Cardiac fibroblast (primary cell): Measurements from ENCODE around the gene RABGGTA.

Experiments used
- DNase-seq, 2 donors: peaks; one replicate each; pipeline versions ENCODE4 v3.0.0 to v3.0.0-alpha.2; 2010; ENCODE audit warnings: low read depth in 2 of 2
- H3K4me3 ChIP-seq, 2 donors: replicated peaks in 1 of 2; 1 replicate in 1 of 2; 2 replicates in 1 of 2; pipeline ENCODE4 v1.5.1; 2011; ENCODE audit warnings: low read depth in 2 of 2, low read length in 2 of 2, mild to moderate bottlenecking in 2 of 2, moderate library complexity in 1 of 2
- CTCF ChIP-seq: IDR thresholded peaks from one replicate; pipeline ENCODE4 v1.5.1; 2011; ENCODE audit warnings: low read depth, mild to moderate bottlenecking, low read length, inconsistent platforms

Gene RABGGTA

GRCh38 chr14:24291446-24292117, 20.2 kb upstream of the RABGGTA start:
- no peak for TF ChIP-seq CTCF
- no peak overlapping the region for H3K4me3 ChIP-seq
- DNase-seq, result no peak

GRCh38 chr14:24290746-24291145, 19.3 kb upstream of the RABGGTA start:
- DNase-seq, result no peak
- TF ChIP-seq CTCF, result no peak
- no peak overlapping the region for H3K4me3 ChIP-seq

- no peak for TF ChIP-seq CTCF
- H3K4me3 ChIP-seq, result no peak overlapping the region
- no peak for DNase-seq
These were observed 18.4 kb upstream of the RABGGTA start for GRCh38 chr14:24289649-24290280.

- no peak for TF ChIP-seq CTCF
- no peak overlapping the region for H3K4me3 ChIP-seq
- no peak for DNase-seq
These were observed 15.6 kb upstream of the RABGGTA start for GRCh38 chr14:24286996-24287395.

GRCh38 chr14:24285351-24285750, 14.0 kb upstream of the RABGGTA start:
- H3K4me3 ChIP-seq, result no peak overlapping the region
- no peak for TF ChIP-seq CTCF
- DNase-seq, result no peak

- H3K4me3 ChIP-seq, result no peak overlapping the region
- no peak for DNase-seq
- no peak for TF ChIP-seq CTCF
These were observed 13.2 kb upstream of the RABGGTA start for GRCh38 chr14:24284501-24285035.
